WTC11 (cell line): Measurements from ENCODE around the gene MICAL2.

ENCODE experiments used
- ATF2 ChIP-seq: sonication (generic); formaldehyde crosslinking; IDR thresholded peaks from 2 replicates; pipeline ENCODE4 v1.8.1; 2022; ENCODE audit warnings: low read depth, missing genetic modification reagents, borderline replicate concordance
- CTCF ChIP-seq: fragments of 200-600 bp; IDR thresholded peaks from 2 replicates; pipeline ENCODE4 v1.8.0; 2022; ENCODE audit warnings: antibody characterized with exemption
- E2F5 ChIP-seq: sonication (generic); formaldehyde crosslinking; IDR thresholded peaks from 2 replicates; pipeline ENCODE4 v1.8.1; 2022; ENCODE audit warnings: mild to moderate bottlenecking, moderate library complexity, missing genetic modification reagents
- FOXP4 ChIP-seq: sonication (generic); formaldehyde crosslinking; IDR thresholded peaks from 2 replicates; pipeline ENCODE4 v1.8.0; 2022; ENCODE audit warnings: mild to moderate bottlenecking, missing genetic modification reagents
- IRF1 ChIP-seq: sonication (generic); formaldehyde crosslinking; IDR thresholded peaks from 2 replicates; pipeline ENCODE4 v1.8.0; 2023; ENCODE audit warnings: missing genetic modification reagents
- KAT7 ChIP-seq: sonication (generic); formaldehyde crosslinking; IDR thresholded peaks from 2 replicates; pipeline ENCODE4 v1.8.1; 2023; ENCODE audit warnings: missing genetic modification reagents, mild to moderate bottlenecking, borderline replicate concordance
- MAX ChIP-seq: sonication (generic); formaldehyde crosslinking; IDR thresholded peaks from 2 replicates; pipeline ENCODE4 v1.8.0; 2022; ENCODE audit warnings: mild to moderate bottlenecking, missing genetic modification reagents
- ZBTB43 ChIP-seq: sonication (generic); formaldehyde crosslinking; IDR thresholded peaks from 2 replicates; pipeline ENCODE4 v1.8.1; 2023; ENCODE audit warnings: mild to moderate bottlenecking, missing genetic modification reagents
- ZNF425 ChIP-seq: fragments of 250-450 bp; sonication (Bioruptor Pico); conservative IDR thresholded peaks from 2 replicates; pipeline ENCODE4 v1.9.0; 2021; ENCODE audit warnings: mild to moderate bottlenecking
- ZNF512 ChIP-seq: sonication (generic); formaldehyde crosslinking; IDR thresholded peaks from 2 replicates; pipeline ENCODE4 v1.8.1; 2022; ENCODE audit warnings: missing genetic modification reagents, borderline replicate concordance

- no peak for TF ChIP-seq CTCF
- no peak for TF ChIP-seq ZNF425 (CRISPR knock-in tag)
- no peak for TF ChIP-seq ATF2 (CRISPR knock-in tag)
- TF ChIP-seq ZNF512 (CRISPR knock-in tag), result no peak
- TF ChIP-seq FOXP4 (CRISPR knock-in tag), result no peak
- no peak for TF ChIP-seq ZBTB43 (CRISPR knock-in tag)
- no peak for TF ChIP-seq MAX (CRISPR knock-in tag)
- no peak for TF ChIP-seq IRF1 (CRISPR knock-in tag)
- TF ChIP-seq E2F5 (CRISPR knock-in tag), result no peak
- TF ChIP-seq KAT7 (CRISPR knock-in tag), result no peak
Observed at GRCh38 chr11:12067796-12068357, 42.5 kb upstream of the MICAL2 start.
